ENCODE data around the gene FXR2.

FXR2 gene

GRCh38 chr17:7569571-7569970 is 45.1 kb downstream of the FXR2 start:
- DNase-seq, result no peak

GRCh38 chr17:7563115-7563869 is 51.4 kb downstream of the FXR2 start:
- no peak for DNase-seq

GRCh38 chr17:7562208-7562605 is 52.5 kb downstream of the FXR2 start:
- no peak for DNase-seq

GRCh38 chr17:7561589-7562207 is 53.0 kb downstream of the FXR2 start, which contains the start of gene SENP3:
SENP3 (plus strand) TSS chr17:7561919; CDS start chr17:7563077, 1,158 bp downstream.
- DNase-seq, result peak; percentile 88

GRCh38 chr17:7561028-7561575 is 53.6 kb downstream of the FXR2 start:
- DNase-seq, result peak; percentile 83

GRCh38 chr17:7560172-7561027 is 54.3 kb downstream of the FXR2 start:
- DNase-seq, result peak; percentile 64

GRCh38 chr17:7559320-7560171 is 55.2 kb downstream of the FXR2 start:
- no peak for DNase-seq

GRCh38 chr17:7558544-7559319 is 56.0 kb downstream of the FXR2 start, which contains the start of gene TNFSF13:
TNFSF13 (plus strand) TSS chr17:7558750; CDS start chr17:7559040, 290 bp downstream.
- DNase-seq, result no peak

- peak; percentile 48 for DNase-seq
These were observed 56.7 kb downstream of the FXR2 start for GRCh38 chr17:7557775-7558543.

GRCh38 chr17:7557147-7557764 is 57.4 kb downstream of the FXR2 start:
- DNase-seq, result no peak

- no peak for DNase-seq
These were observed 58.1 kb downstream of the FXR2 start for GRCh38 chr17:7556627-7557026.

GRCh38 chr17:7555320-7555948 is 59.3 kb downstream of the FXR2 start:
- DNase-seq, result no peak

GRCh38 chr17:7553356-7553755 is 61.3 kb downstream of the FXR2 start:
- no peak for DNase-seq

GRCh38 chr17:7552621-7553051 is 62.1 kb downstream of the FXR2 start:
- no peak for DNase-seq

GRCh38 chr17:7551396-7551795 is 63.3 kb downstream of the FXR2 start:
- DNase-seq, result no peak

- DNase-seq, result no peak
These were observed 64.4 kb downstream of the FXR2 start for GRCh38 chr17:7550344-7550743.

GRCh38 chr17:7549401-7550055 is 65.2 kb downstream of the FXR2 start:
- DNase-seq, result no peak

- peak; percentile 50 for DNase-seq
These were observed 65.9 kb downstream of the FXR2 start, which contains the start of gene TNFSF12 for GRCh38 chr17:7548585-7549400. TNFSF12 (plus strand) TSS chr17:7549058; CDS start chr17:7549154, 96 bp downstream.

Data from EL (cell line).